ENCODE data around the gene CEP128. TPM values are rescaled to one million over a fixed set of nuclear protein-coding genes. Genes with fewer than 3 reads are reported as not detected.

Gene CEP128
- total RNA-seq, 4 donors from 2014 or later = 1.3 to 29.8 (median 11.9) TPM

- Histone ChIP-seq H3K27ac (no peak overlapping the region), H3K4me3 (no peak overlapping the region), H3K9me3 (no peaks in the 10 kb centered on the region), H3K4me1 (no peaks in the 10 kb centered on the region), H3K27me3 (no peaks in the 10 kb centered on the region), H3K36me3 (no peaks in the 10 kb centered on the region)
- DNase-seq = no peak
- TF ChIP-seq CTCF (IDR thresholded peaks at IDR 0.05) (no peak), POLR2A (IDR thresholded peaks at IDR 0.05) (no peak)
- intact Hi-C loops (cut with DNase I; ENCODE audit: low total_unique reads) = no loop called here
Measured at GRCh38 chr14:80933686-80934085, 7.9 kb downstream of the CEP128 start.

DNA sequence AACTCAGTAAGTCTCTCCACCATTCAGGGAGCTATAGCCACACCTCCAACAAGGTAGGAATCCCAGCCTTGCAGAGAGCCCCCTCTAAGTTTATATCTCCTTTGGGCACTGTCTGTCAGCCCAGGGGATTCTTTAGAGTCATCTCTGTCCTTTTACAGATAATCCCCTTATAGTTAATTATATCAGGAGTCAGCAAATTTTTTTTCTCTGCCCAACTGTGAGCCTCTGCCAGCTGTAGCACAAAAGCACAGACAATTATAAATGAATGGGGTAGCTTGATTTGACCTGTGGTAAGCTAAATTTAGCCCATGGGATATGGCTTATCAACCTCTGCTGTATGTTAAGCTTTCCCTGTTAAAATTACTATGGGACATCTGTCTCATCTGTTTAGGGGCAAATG lies 8.3 kb downstream of the CEP128 start:
- no peak for DNase-seq
- TF ChIP-seq CTCF (IDR thresholded peaks at IDR 0.05) = no peak
- no peak for TF ChIP-seq POLR2A (IDR thresholded peaks at IDR 0.05)
- H3K27me3 ChIP-seq = no peaks in the 10 kb centered on the region
- no peaks in the 10 kb centered on the region for H3K36me3 ChIP-seq
- no peaks in the 10 kb centered on the region for H3K4me1 ChIP-seq
- no peak overlapping the region for H3K4me3 ChIP-seq
- intact Hi-C loops (cut with DNase I; ENCODE audit: low total_unique reads) = no loop called here
- no peak overlapping the region for H3K27ac ChIP-seq
- H3K9me3 ChIP-seq = no peaks in the 10 kb centered on the region

DNA sequence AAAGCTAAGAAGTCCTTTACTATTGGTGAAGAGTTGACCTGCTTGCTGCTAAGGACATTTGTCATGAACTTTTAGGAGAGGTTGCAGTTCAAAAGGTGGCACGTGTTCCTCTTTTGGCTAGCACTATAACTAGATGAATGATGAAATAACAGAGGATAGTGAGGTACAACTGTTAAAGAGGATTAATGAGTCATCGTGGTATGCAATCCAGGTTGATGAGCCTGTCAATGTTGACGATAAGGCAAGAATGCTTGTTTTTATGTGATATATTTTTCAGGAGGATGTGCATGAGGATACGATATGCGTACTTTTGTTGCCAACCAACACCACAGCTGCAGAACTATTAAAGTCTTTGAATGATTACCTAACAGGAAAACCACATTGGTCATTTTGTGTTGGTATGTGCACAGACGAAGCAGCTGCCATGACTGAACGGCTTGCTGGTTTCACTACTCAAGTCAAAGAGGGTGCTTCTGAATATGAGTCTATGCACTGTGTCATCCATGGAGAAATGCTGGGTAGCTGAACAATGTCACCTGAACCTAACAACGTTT lies 10.6 kb downstream of the CEP128 start:
- DNase-seq = no peak
- TF ChIP-seq CTCF (IDR thresholded peaks at IDR 0.05) (no peak), POLR2A (IDR thresholded peaks at IDR 0.05) (no peak)
- H3K27ac ChIP-seq = no peak overlapping the region
- no peaks in the 10 kb centered on the region for H3K36me3 ChIP-seq
- no peaks in the 10 kb centered on the region for H3K9me3 ChIP-seq
- intact Hi-C loops (cut with DNase I; ENCODE audit: low total_unique reads) = no loop called here
- H3K4me3 ChIP-seq = no peak overlapping the region
- H3K27me3 ChIP-seq = no peaks in the 10 kb centered on the region
- no peaks in the 10 kb centered on the region for H3K4me1 ChIP-seq

DNA sequence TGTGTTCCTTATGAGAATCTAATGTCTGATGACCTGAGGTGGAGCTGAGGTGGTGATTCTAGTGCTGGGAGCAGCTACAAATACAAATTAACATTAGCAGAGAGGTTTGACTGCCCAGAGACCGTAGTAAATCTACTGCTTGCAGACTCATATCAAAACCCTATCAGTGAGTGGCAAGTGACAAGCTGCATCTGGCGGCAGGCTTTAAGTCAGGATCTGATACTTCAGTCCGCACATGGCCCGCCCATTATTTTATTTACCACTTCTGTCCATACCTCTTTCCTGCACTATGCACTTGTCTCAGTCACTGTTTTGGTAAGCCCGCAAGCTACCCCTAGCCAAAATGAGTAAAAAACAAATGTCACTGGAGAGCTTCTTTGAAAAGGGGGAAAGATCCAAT lies 11.4 kb downstream of the CEP128 start:
- H3K27ac ChIP-seq = no peak overlapping the region
- intact Hi-C loops (cut with DNase I; ENCODE audit: low total_unique reads) = no loop called here
- no peaks in the 10 kb centered on the region for H3K27me3 ChIP-seq
- H3K9me3 ChIP-seq = no peaks in the 10 kb centered on the region
- H3K36me3 ChIP-seq = no peaks in the 10 kb centered on the region
- H3K4me1 ChIP-seq = no peaks in the 10 kb centered on the region
- H3K4me3 ChIP-seq = no peak overlapping the region
- no peak for DNase-seq
- TF ChIP-seq CTCF (IDR thresholded peaks at IDR 0.05) = no peak
- no peak for TF ChIP-seq POLR2A (IDR thresholded peaks at IDR 0.05)

- no peak for TF ChIP-seq POLR2A (IDR thresholded peaks at IDR 0.05)
- TF ChIP-seq CTCF (IDR thresholded peaks at IDR 0.05) = no peak
- no peak overlapping the region for H3K4me3 ChIP-seq
- DNase-seq = no peak
- no peaks in the 10 kb centered on the region for H3K4me1 ChIP-seq
- intact Hi-C loops (cut with DNase I; ENCODE audit: low total_unique reads) = no loop called here
- no peaks in the 10 kb centered on the region for H3K9me3 ChIP-seq
- H3K36me3 ChIP-seq = no peaks in the 10 kb centered on the region
- no peaks in the 10 kb centered on the region for H3K27me3 ChIP-seq
- no peak overlapping the region for H3K27ac ChIP-seq
Measured at GRCh38 chr14:80927083-80927989, 14.2 kb downstream of the CEP128 start.

Data from uterus (tissue), 4 donors.